ENCODE data around the gene MAGEA11.
"Not testable (repeated sequence)": the region's sequence is repeated elsewhere in the genome, so short reads cannot be mapped to it uniquely, and the experiment has no call there.

MAGEA11 gene

GRCh38 chrX:149718757-149719156 is 6.9 kb downstream of the MAGEA11 start:
- no peak for DNase-seq

- no peak for DNase-seq
Observed at GRCh38 chrX:149720021-149720689, 8.3 kb downstream of the MAGEA11 start.

GRCh38 chrX:149721241-149721640 is 9.4 kb downstream of the MAGEA11 start:
- not testable (repeated sequence) for DNase-seq

GRCh38 chrX:149721778-149722177 is 9.9 kb downstream of the MAGEA11 start:
- no peak for DNase-seq

GRCh38 chrX:149723583-149724118 is 11.8 kb downstream of the MAGEA11 start:
- DNase-seq = not testable (repeated sequence)

- DNase-seq = not testable (repeated sequence)
Observed at GRCh38 chrX:149727308-149727707, 15.4 kb downstream of the MAGEA11 start.

GRCh38 chrX:149742269-149742668 is 30.4 kb downstream of the MAGEA11 start:
- not testable (repeated sequence) for DNase-seq

- DNase-seq = not testable (repeated sequence)
Observed at GRCh38 chrX:149746390-149747007, 34.6 kb downstream of the MAGEA11 start.

GRCh38 chrX:149757206-149758067 is 45.6 kb downstream of the MAGEA11 start:
- no peak for DNase-seq

- no peak for DNase-seq
Observed at GRCh38 chrX:149758068-149758714, 46.3 kb downstream of the MAGEA11 start.

- DNase-seq = not testable (repeated sequence)
Observed at GRCh38 chrX:149758715-149759078, 46.8 kb downstream of the MAGEA11 start.

GRCh38 chrX:149759824-149760223 is 48.0 kb downstream of the MAGEA11 start:
- DNase-seq = no peak

GRCh38 chrX:149760965-149761364 is 49.1 kb downstream of the MAGEA11 start:
- no peak for DNase-seq

- not testable (repeated sequence) for DNase-seq
Observed at GRCh38 chrX:149761858-149762674, 50.2 kb downstream of the MAGEA11 start.

GRCh38 chrX:149762696-149763614 is 51.1 kb downstream of the MAGEA11 start:
- DNase-seq = no peak

Data from activated effector memory CD4-positive, alpha-beta T cell treated with Interleukin-2 at 50 U/mL for 16 hours (primary cell).